HG03439 (cell line): Measurements from ENCODE around the gene KLK2.

ENCODE experiments used
- ATAC-seq: cut with Tn5 transposase; IDR thresholded peaks from one replicate; pipeline ENCODE4 v1.9.1; 2021; ENCODE audit warnings: mild to moderate bottlenecking, moderate library complexity; ENCODE audit not compliant: unreplicated experiment

KLK2 gene

GRCh38 chr19:50873056-50873455 is at the start of gene KLK2:
TSS of gene KLK2 (plus strand) at chr19:50873439. CDS start at chr19:50873474, 35 bp downstream.
- ATAC-seq: no peak

GRCh38 chr19:50826492-50827240 is 46.6 kb upstream of the KLK2 start:
- ATAC-seq: no peak

GRCh38 chr19:50827476-50827875 is 45.8 kb upstream of the KLK2 start:
- no peak for ATAC-seq

GRCh38 chr19:50829801-50830200 is 43.4 kb upstream of the KLK2 start:
- ATAC-seq: no peak

GRCh38 chr19:50830266-50831025 is 42.8 kb upstream of the KLK2 start:
- no peak for ATAC-seq

- ATAC-seq: no peak
Measured at GRCh38 chr19:50831026-50831396, 42.2 kb upstream of the KLK2 start.

GRCh38 chr19:50832666-50833065 is 40.6 kb upstream of the KLK2 start:
- ATAC-seq: no peak

GRCh38 chr19:50833117-50833801 is 40.0 kb upstream of the KLK2 start, which contains the start of gene KLK15:
TSS of gene KLK15 (minus strand) at chr19:50833574. CDS start at chr19:50831492, 2,082 bp downstream.
- no peak for ATAC-seq

- ATAC-seq: no peak
Measured at GRCh38 chr19:50833802-50834167, 39.5 kb upstream of the KLK2 start.

GRCh38 chr19:50835103-50835784 is 38.0 kb upstream of the KLK2 start:
- ATAC-seq: no peak

GRCh38 chr19:50835785-50836542 is 37.3 kb upstream of the KLK2 start:
- peak; percentile 81 for ATAC-seq

GRCh38 chr19:50836543-50837195 is 36.6 kb upstream of the KLK2 start:
- no peak for ATAC-seq

GRCh38 chr19:50837300-50837699 is 35.9 kb upstream of the KLK2 start:
- ATAC-seq: no peak

- ATAC-seq: no peak
Measured at GRCh38 chr19:50838239-50838638, 35.0 kb upstream of the KLK2 start.

GRCh38 chr19:50839712-50840655 is 33.3 kb upstream of the KLK2 start:
- ATAC-seq: no peak

GRCh38 chr19:50842130-50842529 is 31.1 kb upstream of the KLK2 start:
- ATAC-seq: no peak

GRCh38 chr19:50843205-50843604 is 30.0 kb upstream of the KLK2 start:
- ATAC-seq: no peak

- no peak for ATAC-seq
Measured at GRCh38 chr19:50843701-50844221, 29.5 kb upstream of the KLK2 start.
